Smooth muscle cell (in vitro differentiated cells): Measurements from ENCODE around the gene RIT2. TPM values are rescaled to one million over a fixed set of nuclear protein-coding genes. Genes with fewer than 3 reads are reported as not detected.

Experiments used
- DNase-seq: peaks from one replicate; lab custom pipeline; 2025; ENCODE audit not compliant: unreplicated experiment; lab: John Stamatoyannopoulos, UW
- H2AFZ ChIP-seq: fragments of 200-600 bp; sonication (generic); 2 replicates; pipeline ENCODE4 v1.6.0; 2016; ENCODE audit warnings: antibody characterized with exemption, low read depth, mild to moderate bottlenecking
- H3F3A ChIP-seq: fragments of 200-600 bp; sonication (generic); 2 replicates; pipeline ENCODE4 v1.6.0; 2017; ENCODE audit warnings: antibody characterized with exemption, low read depth
- H3K27ac ChIP-seq: fragments of 200-600 bp; sonication (generic); 2 replicates; pipeline ENCODE4 v1.5.1; 2016; ENCODE audit warnings: low read depth, mild to moderate bottlenecking
- H3K27me3 ChIP-seq: fragments of 200-600 bp; sonication (generic); 2 replicates; pipeline ENCODE4 v1.6.1; 2016; ENCODE audit warnings: low read depth, mild to moderate bottlenecking
- H3K36me3 ChIP-seq: fragments of 200-600 bp; sonication (generic); 2 replicates; pipeline ENCODE4 v1.5.1; 2016; ENCODE audit warnings: low read depth
- H3K4me1 ChIP-seq: fragments of 200-600 bp; sonication (generic); 2 replicates; pipeline ENCODE4 v1.5.1; 2016; ENCODE audit warnings: low read depth
- H3K4me2 ChIP-seq: fragments of 200-600 bp; sonication (generic); 2 replicates; pipeline ENCODE4 v1.6.0; 2016; ENCODE audit warnings: mild to moderate bottlenecking
- H3K4me3 ChIP-seq: fragments of 200-600 bp; sonication (generic); 2 replicates; pipeline ENCODE4 v1.5.1; 2016; ENCODE audit warnings: mild to moderate bottlenecking
- H3K79me2 ChIP-seq: fragments of 200-600 bp; sonication (generic); 2 replicates; pipeline ENCODE4 v1.6.0; 2016; ENCODE audit warnings: low read depth, mild to moderate bottlenecking
- H3K9ac ChIP-seq: fragments of 200-600 bp; sonication (generic); 2 replicates; pipeline ENCODE4 v1.6.0; 2016; ENCODE audit warnings: low read depth
- H3K9me3 ChIP-seq: fragments of 200-600 bp; sonication (generic); replicated peaks from 2 replicates; pipeline ENCODE4 v1.5.1; 2016; ENCODE audit warnings: low read depth
- H4K20me1 ChIP-seq: fragments of 200-600 bp; sonication (generic); 2 replicates; pipeline ENCODE4 v1.6.0; 2016; ENCODE audit warnings: low read depth
- WGBS: methylation state at CpG from one replicate; pipeline ENCODE4 v1.1.7; 2016; ENCODE audit warnings: low lambda C conversion rate; 5-methylcytosine and 5-hydroxymethylcytosine counted together
- polyA plus RNA-seq: library from polyadenylated mRNA; unstranded; fragments of >200 nt; fragmentation: Nextera tagmentation; extraction: Ambion mirVana; gene quantifications from 2 replicates; pipeline ENCODE4 v1.2.1, GENCODE V29; 2016
- total RNA-seq: library from RNA; depleted of rRNA; stranded (reverse); fragments of >200 nt; gene quantifications from 2 replicates; pipeline ENCODE4 v1.2.3, GENCODE V29; 2014
- TF ChIP-seq, protein P1 (sequence below): fragments of 200-600 bp; sonication (generic); IDR thresholded peaks from 2 replicates; pipeline ENCODE4 v1.5.1; 2017; ENCODE audit warnings: borderline replicate concordance, mild to moderate bottlenecking, antibody characterized with exemption; ENCODE audit not compliant: insufficient read depth, poor library complexity, severe bottlenecking

The RIT2 gene
- total and polyA plus RNA-seq, 2 experiments from 2014 or later: not detected

DNA sequence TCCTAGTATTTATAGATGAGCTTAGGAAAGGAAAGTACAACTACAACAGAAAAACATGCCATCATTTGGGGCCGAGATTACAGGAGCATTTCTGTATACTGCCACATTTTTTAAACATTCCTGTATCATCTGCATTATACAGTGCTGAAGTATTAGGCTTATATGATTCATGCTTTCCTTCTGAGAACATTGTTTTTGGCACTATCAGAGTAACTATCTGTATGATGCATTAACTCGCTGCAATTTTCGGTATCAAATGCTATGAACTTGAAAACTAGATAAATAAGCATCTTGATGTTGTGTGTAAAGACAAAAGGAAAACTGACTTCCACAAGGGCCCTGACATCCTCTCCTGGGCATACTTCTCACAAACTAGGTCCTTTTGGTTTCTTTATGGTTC, 102.0 kb downstream of the RIT2 start:
- Histone ChIP-seq H3K27me3 (no peaks in the 10 kb centered on the region), H4K20me1 (no peaks in the 10 kb centered on the region), H3K4me2 (peak overlapping the region; percentile 10), H3K36me3 (no peaks in the 10 kb centered on the region), H3K79me2 (no peaks in the 10 kb centered on the region), H3K4me3 (no peak overlapping the region), H3K9ac (no peak overlapping the region), H3K4me1 (no peaks in the 10 kb centered on the region), H2AFZ (no peak overlapping the region), H3K9me3 (no peaks in the 10 kb centered on the region), H3F3A (no peaks in the 10 kb centered on the region), H3K27ac (no peak overlapping the region)
- 70% methylated on average over 3 of the region's 3 CpGs for WGBS
- no peak for DNase-seq
- TF ChIP-seq, protein P1, sequence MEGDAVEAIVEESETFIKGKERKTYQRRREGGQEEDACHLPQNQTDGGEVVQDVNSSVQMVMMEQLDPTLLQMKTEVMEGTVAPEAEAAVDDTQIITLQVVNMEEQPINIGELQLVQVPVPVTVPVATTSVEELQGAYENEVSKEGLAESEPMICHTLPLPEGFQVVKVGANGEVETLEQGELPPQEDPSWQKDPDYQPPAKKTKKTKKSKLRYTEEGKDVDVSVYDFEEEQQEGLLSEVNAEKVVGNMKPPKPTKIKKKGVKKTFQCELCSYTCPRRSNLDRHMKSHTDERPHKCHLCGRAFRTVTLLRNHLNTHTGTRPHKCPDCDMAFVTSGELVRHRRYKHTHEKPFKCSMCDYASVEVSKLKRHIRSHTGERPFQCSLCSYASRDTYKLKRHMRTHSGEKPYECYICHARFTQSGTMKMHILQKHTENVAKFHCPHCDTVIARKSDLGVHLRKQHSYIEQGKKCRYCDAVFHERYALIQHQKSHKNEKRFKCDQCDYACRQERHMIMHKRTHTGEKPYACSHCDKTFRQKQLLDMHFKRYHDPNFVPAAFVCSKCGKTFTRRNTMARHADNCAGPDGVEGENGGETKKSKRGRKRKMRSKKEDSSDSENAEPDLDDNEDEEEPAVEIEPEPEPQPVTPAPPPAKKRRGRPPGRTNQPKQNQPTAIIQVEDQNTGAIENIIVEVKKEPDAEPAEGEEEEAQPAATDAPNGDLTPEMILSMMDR: no peak

DNA sequence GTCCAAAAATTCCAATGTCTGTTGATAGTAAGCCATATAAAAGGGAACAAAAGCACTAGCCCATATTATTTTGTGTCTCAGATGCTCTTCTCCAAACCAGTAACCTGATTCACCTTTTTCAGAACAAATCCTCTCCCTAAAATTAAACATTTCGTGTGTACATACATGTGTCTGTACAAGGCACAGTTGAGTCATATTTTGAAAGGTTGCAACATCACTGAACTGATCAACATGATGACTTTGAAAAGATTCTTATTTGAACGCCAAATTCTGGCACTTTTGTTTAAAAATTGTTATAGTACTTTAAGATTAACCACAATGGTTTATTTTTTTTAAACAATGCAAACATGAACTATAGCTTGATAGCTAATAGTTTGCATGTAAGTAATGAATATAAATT, 102.5 kb downstream of the RIT2 start:
- TF ChIP-seq, protein P1: no peak
- WGBS: 91% methylated on average over 2 of the region's 2 CpGs
- Histone ChIP-seq H3K4me1 (no peaks in the 10 kb centered on the region), H2AFZ (no peak overlapping the region), H4K20me1 (no peaks in the 10 kb centered on the region), H3K27me3 (no peaks in the 10 kb centered on the region), H3F3A (no peaks in the 10 kb centered on the region), H3K9me3 (no peaks in the 10 kb centered on the region), H3K4me2 (peak overlapping the region; percentile 10), H3K36me3 (no peaks in the 10 kb centered on the region), H3K9ac (no peak overlapping the region), H3K27ac (no peak overlapping the region), H3K4me3 (no peak overlapping the region), H3K79me2 (no peaks in the 10 kb centered on the region)
- no peak for DNase-seq

DNA sequence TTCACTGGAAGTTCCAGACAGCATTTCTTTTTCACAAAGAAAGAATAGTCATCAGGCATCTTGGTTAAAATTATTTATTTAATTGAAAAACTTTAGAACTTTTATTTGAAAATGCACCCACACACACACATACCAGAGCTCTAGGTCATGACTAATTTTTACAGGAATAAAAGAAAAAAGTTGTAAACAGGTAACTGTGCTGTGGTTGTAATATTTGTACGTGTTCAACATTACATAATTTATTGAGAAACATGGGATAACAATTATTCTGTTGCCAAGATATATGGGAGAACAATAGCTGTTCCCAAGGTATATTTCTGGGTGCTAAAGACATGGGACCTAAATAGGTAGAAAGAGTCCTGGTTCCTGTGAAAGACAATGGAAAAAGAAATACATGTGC, 104.9 kb downstream of the RIT2 start:
- Histone ChIP-seq H3K9ac (no peak overlapping the region), H3K79me2 (no peaks in the 10 kb centered on the region), H4K20me1 (no peaks in the 10 kb centered on the region), H3K27ac (no peak overlapping the region), H3K4me1 (no peaks in the 10 kb centered on the region), H3F3A (no peaks in the 10 kb centered on the region), H3K9me3 (no peaks in the 10 kb centered on the region), H3K4me3 (no peak overlapping the region), H2AFZ (no peak overlapping the region), H3K4me2 (peak overlapping the region; percentile 24), H3K27me3 (no peaks in the 10 kb centered on the region), H3K36me3 (no peaks in the 10 kb centered on the region)
- TF ChIP-seq, protein P1: no peak
- WGBS: 57% methylated on average over 1 of the region's 1 CpG
- DNase-seq: no peak

DNA sequence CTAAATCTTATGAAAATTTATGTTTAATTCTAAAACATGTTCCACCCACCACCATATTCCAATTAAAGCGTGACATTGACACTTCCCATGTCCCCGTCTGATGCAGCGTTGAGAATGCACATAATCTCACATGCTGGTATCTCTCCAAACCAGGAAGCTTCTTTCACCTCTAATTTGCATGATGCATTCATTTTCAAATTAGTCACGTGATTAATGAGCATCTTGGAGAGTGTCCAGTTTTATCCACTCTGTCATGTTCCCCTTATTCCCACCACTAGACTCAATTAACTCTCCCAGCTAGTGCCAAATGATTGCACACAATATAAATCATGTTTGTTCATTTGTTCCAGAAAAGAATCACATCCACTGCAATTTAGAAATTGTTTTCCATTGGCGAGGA, 105.8 kb downstream of the RIT2 start:
- no peaks in the 10 kb centered on the region for H3K4me1 ChIP-seq
- H3K4me3 ChIP-seq: no peak overlapping the region
- no peak for DNase-seq
- no peaks in the 10 kb centered on the region for H3F3A ChIP-seq
- H2AFZ ChIP-seq: no peak overlapping the region
- no peak overlapping the region for H3K27ac ChIP-seq
- H3K4me2 ChIP-seq: no peak overlapping the region
- H3K27me3 ChIP-seq: no peaks in the 10 kb centered on the region
- H3K9me3 ChIP-seq: no peaks in the 10 kb centered on the region
- H3K9ac ChIP-seq: no peak overlapping the region
- TF ChIP-seq, protein P1: no peak
- no peaks in the 10 kb centered on the region for H4K20me1 ChIP-seq
- 83% methylated on average over 5 of the region's 5 CpGs for WGBS
- H3K79me2 ChIP-seq: no peaks in the 10 kb centered on the region
- H3K36me3 ChIP-seq: no peaks in the 10 kb centered on the region
